NCI-H526 (cell line): Measurements from ENCODE around the gene TAF5L.
A peak's percentile ranks its signal among the peaks of the same experiment; 100 is the strongest.
"Not testable (repeated sequence)": the region's sequence is repeated elsewhere in the genome, so short reads cannot be mapped to it uniquely, and the experiment has no call there.

Source experiments
- DNase-seq, 2 experiments: peaks; one replicate each; lab custom pipeline; 2025; lab: John Stamatoyannopoulos, UW

TAF5L gene

GRCh38 chr1:229603371-229604005, 22.4 kb downstream of the TAF5L start:
- DNase-seq, result no peak

GRCh38 chr1:229600229-229600628, 25.7 kb downstream of the TAF5L start:
- no peak for DNase-seq

- DNase-seq, result no peak
Measured at GRCh38 chr1:229599218-229599954, 26.5 kb downstream of the TAF5L start.

GRCh38 chr1:229597877-229598276, 28.0 kb downstream of the TAF5L start:
- DNase-seq, result no peak

GRCh38 chr1:229596925-229597699, 28.8 kb downstream of the TAF5L start:
- no peak for DNase-seq

- not testable (repeated sequence) for DNase-seq
Measured at GRCh38 chr1:229595876-229596275, 30.0 kb downstream of the TAF5L start.

GRCh38 chr1:229594227-229595008, 31.5 kb downstream of the TAF5L start:
- DNase-seq, result no peak

- no peak for DNase-seq
Measured at GRCh38 chr1:229593800-229594199, 32.1 kb downstream of the TAF5L start.

GRCh38 chr1:229590119-229590518, 35.8 kb downstream of the TAF5L start:
- DNase-seq, result no peak

GRCh38 chr1:229585338-229585737, 40.6 kb downstream of the TAF5L start:
- no peak for DNase-seq

GRCh38 chr1:229582715-229583114, 43.2 kb downstream of the TAF5L start:
- DNase-seq, result no peak

- DNase-seq, result no peak
Measured at GRCh38 chr1:229582011-229582694, 43.8 kb downstream of the TAF5L start.

- DNase-seq, result no peak
Measured at GRCh38 chr1:229581485-229581884, 44.4 kb downstream of the TAF5L start.

- peak in 1 of 2 experiments; percentile 17 for DNase-seq
Measured at GRCh38 chr1:229579059-229579673, 46.8 kb downstream of the TAF5L start.

- no peak for DNase-seq
Measured at GRCh38 chr1:229578168-229579058, 47.5 kb downstream of the TAF5L start.

- DNase-seq, result no peak
Measured at GRCh38 chr1:229574679-229575442, 51.1 kb downstream of the TAF5L start.

- peak; percentile 70 to 87 for DNase-seq
Measured at GRCh38 chr1:229572286-229572685, 53.6 kb downstream of the TAF5L start.

- no peak for DNase-seq
Measured at GRCh38 chr1:229570891-229571516, 54.9 kb downstream of the TAF5L start.

- DNase-seq, result no peak
Measured at GRCh38 chr1:229570305-229570704, 55.6 kb downstream of the TAF5L start.
